HG02642 (cell line): ENCODE measurements around the gene PHACTR3.

ENCODE experiments used
- ATAC-seq: cut with Tn5 transposase; IDR thresholded peaks from one replicate; pipeline ENCODE4 v1.9.1; 2021; ENCODE audit warnings: mild to moderate bottlenecking; ENCODE audit not compliant: unreplicated experiment, poor library complexity

Gene PHACTR3

GRCh38 chr20:59686404-59687346 is 82.3 kb downstream of the PHACTR3 start:
- ATAC-seq = no peak

GRCh38 chr20:59688356-59688755 is 84.0 kb downstream of the PHACTR3 start:
- no peak for ATAC-seq

GRCh38 chr20:59688999-59689398 is 84.7 kb downstream of the PHACTR3 start:
- ATAC-seq = no peak

- ATAC-seq = no peak
Measured at GRCh38 chr20:59690101-59690500, 85.8 kb downstream of the PHACTR3 start.

- ATAC-seq = no peak
Measured at GRCh38 chr20:59690976-59691375, 86.6 kb downstream of the PHACTR3 start.

GRCh38 chr20:59692139-59692538 is 87.8 kb downstream of the PHACTR3 start:
- no peak for ATAC-seq

GRCh38 chr20:59693587-59693986 is 89.2 kb downstream of the PHACTR3 start:
- no peak for ATAC-seq

- no peak for ATAC-seq
Measured at GRCh38 chr20:59696476-59696875, 92.1 kb downstream of the PHACTR3 start.

- no peak for ATAC-seq
Measured at GRCh38 chr20:59697068-59697467, 92.7 kb downstream of the PHACTR3 start.

- ATAC-seq = no peak
Measured at GRCh38 chr20:59698598-59698997, 94.3 kb downstream of the PHACTR3 start.

- no peak for ATAC-seq
Measured at GRCh38 chr20:59701236-59701635, 96.9 kb downstream of the PHACTR3 start.

GRCh38 chr20:59703046-59703445 is 98.7 kb downstream of the PHACTR3 start:
- no peak for ATAC-seq

- no peak for ATAC-seq
Measured at GRCh38 chr20:59705651-59706399, 101.5 kb downstream of the PHACTR3 start.

- ATAC-seq = no peak
Measured at GRCh38 chr20:59706400-59706693, 102.0 kb downstream of the PHACTR3 start.

GRCh38 chr20:59708326-59708725 is 104.0 kb downstream of the PHACTR3 start:
- no peak for ATAC-seq

GRCh38 chr20:59709636-59710035 is 105.3 kb downstream of the PHACTR3 start:
- ATAC-seq = no peak

GRCh38 chr20:59718071-59718470 is 113.7 kb downstream of the PHACTR3 start:
- ATAC-seq = no peak

- no peak for ATAC-seq
Measured at GRCh38 chr20:59718751-59719150, 114.4 kb downstream of the PHACTR3 start.

GRCh38 chr20:59720013-59720412 is 115.7 kb downstream of the PHACTR3 start:
- ATAC-seq = no peak

- ATAC-seq = no peak
Measured at GRCh38 chr20:59721386-59721785, 117.0 kb downstream of the PHACTR3 start.

GRCh38 chr20:59723108-59723500 is 118.8 kb downstream of the PHACTR3 start:
- no peak for ATAC-seq
